IPS DF 4.7 (cell line): ENCODE results near the gene PRKN.
"Not testable (repeated sequence)": the region's sequence is repeated elsewhere in the genome, so short reads cannot be mapped to it uniquely, and the experiment has no call there.

Source experiments
- DNase-seq: peaks from one replicate; pipeline ENCODE4 v3.0.0-alpha.2; 2013; ENCODE audit warnings: low spot score; ENCODE audit errors: extremely low read depth

PRKN gene

DNA sequence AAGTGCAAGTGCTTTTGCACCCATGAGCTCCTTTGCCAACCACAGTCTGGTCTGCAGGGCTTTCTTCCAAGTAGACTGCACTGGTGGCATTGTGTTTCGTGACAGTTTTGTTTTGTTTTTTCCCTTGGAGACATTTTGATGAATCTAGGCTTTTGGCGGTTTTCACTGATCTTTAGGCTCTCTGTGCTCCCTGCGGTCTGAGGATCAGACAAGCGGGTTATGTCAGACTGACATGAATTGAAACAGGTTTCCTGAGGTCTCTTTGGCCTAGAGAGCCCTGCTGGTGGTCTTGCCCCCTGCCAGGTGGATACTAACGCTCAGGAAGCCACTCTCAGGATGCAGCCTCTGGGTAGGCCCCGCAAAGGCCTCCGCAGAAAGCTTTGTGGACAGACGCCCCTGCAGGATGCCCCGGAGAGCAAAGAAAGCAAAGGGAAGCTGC lies 898.3 kb downstream of the PRKN start:
- no peak for DNase-seq

DNA sequence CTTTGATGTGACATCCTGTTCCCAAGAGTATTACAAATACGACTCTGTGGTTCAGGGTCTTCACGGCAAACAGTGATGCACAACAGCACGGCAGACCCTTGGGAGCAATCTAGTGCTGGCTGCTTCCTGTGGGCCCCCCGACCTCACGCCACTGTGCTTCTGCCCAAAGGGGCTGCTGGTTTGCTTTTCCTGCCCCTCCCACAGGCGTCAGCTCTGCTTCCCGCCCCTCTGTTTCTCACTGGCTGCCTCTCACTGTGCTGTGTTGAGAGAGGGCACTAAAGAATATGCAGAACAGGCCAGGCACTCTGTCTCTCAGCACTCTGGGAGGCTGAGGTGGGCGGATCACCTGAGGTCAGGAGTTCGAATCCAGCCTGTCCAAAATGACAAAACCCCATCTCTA lies 899.2 kb downstream of the PRKN start:
- DNase-seq = no peak

DNA sequence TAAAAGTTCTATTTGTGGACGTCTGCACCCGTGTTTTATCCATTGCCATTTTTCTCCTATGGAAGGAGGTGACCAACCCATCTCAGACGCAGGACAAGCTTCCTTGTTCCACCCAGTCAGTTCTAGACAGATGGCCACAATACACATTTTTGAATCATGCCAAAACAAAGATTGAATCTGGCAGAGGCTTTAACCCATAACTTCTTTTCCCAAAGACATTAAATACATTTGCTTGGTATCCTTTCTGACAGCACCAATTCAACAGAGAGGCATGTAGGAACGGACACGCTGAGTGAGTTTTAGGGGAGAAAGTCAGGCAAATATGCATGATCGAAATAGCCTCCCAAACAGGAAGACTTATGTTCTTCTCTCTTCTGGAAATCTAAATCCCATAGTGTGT lies 901.1 kb downstream of the PRKN start:
- DNase-seq = no peak

DNA sequence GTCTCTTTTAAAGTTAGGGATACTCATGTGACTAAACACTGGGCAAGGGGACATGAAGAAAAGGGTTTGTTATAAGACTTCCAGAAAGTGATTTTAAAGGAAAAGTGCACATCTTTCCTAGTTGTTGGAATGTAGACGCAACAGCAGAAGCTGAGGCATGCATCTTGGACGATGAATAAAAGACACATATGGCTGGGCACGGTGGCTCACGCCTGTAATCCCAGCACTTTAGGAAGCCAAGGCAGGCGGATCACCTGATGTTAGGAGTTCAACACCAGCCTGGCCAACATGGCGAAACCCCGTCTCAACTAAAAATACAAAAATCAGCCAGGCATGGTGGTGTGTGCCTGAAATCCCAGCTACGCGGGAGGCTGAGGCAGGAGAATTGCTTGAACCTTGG lies 905.4 kb downstream of the PRKN start:
- not testable (repeated sequence) for DNase-seq

DNA sequence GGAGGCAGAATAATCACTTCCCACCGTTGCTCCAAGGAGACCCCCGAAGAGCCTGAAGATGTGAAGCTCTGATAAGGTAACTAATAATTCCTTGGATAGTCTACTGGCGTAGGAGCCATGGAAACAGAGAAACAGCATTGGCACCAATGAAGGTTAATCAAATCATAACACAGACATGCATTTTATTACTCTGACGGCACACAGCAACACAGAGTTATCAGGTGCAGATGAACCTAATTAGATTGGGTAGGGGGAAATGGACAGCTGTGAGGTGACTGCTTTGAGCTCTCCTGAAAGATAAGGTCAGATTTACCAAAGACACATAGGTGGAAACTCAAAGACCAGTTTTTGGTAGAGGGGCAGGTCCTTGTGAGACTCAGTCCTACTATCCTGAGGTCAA lies 909.7 kb downstream of the PRKN start:
- DNase-seq = no peak

DNA sequence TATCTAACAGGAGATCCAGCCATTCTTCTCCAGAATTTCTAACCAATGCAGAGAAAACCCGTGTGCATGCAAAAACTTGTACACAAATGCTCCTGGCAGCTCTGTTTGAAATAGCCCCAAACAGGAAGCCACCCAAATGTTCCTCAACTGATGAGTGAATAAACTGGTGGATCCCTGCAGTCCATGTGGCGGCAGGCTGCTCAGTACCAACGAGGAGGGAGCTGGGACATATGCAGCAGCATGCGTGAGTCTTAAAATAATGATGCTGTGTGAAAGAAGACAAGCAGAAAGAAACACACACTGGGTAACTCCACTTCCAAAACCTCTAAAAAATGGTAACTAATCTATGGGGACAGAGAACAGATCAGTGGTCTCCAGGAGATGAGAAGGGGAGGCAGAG lies 911.6 kb downstream of the PRKN start:
- DNase-seq = no peak

DNA sequence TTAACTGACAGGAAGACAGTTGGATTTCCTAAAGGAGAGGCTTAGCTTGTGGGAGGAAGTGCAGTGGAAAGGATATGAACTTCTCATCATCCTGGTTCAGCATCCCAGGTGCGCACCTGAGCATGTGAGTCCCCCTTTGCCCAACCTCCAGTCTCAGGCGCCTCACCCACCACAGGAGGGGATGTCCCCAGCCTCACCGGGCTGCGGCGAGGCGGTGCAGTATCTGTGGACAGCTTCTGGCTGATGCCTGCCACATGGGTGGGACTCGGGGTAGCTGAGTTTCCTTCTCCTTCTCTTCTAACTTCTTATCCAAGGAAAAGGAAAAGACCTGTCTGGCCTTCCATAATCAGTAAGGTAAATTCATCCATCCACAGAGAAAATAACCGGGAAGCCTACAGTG lies 914.4 kb downstream of the PRKN start:
- no peak for DNase-seq

DNA sequence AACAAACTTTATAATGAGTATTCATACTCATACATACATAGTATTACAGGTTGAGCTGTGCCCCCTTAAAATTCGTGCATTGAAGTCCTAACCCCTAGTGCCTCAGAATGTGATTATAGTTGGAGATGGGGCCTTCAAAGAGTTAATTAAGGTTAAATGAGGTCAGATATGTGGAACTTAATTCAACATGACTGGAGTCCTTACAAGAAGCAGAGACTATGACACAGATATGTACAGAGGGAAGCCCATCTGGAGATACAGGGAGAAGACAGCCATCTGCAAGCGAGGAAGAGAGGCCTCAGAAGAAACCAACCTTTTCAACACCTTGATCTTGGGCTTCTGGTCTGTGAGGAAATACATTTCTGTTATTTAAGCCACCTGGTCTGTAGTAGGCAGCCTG lies 917.6 kb downstream of the PRKN start:
- DNase-seq = no peak

DNA sequence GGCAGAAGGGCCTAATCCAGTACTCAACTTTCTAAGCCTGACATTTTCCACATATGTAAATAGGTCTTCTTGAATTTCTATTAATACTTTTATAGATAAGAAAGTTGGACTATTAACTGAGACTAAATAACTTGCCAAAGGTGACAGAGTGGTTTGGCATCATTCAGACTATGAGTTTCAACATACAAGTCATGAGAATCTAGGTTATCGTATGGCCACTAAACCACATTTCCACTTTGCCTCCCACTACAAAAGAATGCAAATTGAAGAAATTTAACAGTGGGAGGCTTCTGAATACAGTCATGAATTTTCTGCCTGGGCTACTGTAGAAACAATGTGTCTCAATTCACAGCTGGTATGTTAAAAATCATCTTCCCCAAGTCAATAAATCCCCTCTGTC lies 922.7 kb downstream of the PRKN start:
- no peak for DNase-seq

DNA sequence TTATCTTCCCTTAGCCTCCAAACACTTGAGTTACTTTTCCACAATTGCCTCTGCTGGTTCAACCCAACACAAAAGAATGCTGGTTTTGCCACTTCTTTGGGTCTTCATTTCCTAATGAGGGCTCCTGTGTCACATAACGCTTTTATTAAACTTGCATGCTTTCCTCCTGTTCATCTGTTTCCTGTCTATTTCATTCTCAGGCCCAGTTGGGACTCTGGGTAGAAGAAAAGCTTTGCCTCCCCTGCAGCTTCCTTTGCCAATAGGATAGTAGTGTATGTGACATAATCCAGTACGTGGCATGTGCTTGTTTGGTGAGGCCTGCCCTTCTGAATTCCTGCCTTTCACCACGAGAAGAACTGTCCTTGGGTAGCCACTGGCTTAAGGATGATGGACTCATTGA lies 924.4 kb downstream of the PRKN start:
- no peak for DNase-seq

DNA sequence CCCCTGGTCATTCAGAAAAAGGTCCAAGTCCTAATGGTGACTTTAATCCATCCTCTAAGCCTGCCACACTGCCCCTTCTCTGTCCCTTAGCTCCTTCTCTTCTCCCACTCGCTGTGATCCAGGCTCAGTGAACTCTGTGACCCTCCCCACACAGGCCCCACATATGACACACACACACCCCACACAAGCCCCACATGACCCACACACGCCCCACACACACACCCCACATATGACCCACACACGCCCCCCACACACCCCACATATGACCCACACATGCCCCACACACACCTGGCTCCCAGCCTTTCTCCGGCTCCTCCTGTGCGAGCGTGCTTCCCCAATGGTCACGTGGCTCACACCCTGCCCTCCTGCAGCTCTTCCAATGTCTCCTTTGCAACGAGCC lies 925.3 kb downstream of the PRKN start:
- DNase-seq = no peak

DNA sequence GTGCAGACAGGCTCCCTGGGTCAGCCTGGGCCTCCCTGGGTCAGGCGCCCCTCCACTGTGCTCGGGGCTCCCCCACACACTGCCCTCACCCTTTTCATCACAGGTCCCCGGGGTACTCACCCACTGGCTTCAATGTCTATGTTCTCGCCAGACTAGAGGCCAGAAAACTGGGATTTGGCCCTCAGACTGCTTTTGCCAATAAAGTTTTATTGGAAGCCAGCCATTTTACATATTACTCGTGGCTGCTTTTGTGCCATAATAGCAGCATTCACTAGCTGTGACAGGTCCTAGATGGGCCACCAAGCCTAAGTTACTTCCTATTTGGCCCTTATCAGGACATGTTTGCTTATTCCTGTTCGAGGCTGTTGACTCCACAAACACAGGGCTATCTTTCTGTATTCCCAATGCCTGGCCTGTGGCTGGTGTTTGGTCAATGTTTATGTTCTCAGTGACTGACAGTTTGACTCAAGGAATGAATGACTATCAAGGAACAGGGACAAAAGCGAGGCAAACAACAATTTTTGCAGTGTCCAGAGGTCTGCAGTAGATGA lies 928.6 kb downstream of the PRKN start:
- DNase-seq = no peak

DNA sequence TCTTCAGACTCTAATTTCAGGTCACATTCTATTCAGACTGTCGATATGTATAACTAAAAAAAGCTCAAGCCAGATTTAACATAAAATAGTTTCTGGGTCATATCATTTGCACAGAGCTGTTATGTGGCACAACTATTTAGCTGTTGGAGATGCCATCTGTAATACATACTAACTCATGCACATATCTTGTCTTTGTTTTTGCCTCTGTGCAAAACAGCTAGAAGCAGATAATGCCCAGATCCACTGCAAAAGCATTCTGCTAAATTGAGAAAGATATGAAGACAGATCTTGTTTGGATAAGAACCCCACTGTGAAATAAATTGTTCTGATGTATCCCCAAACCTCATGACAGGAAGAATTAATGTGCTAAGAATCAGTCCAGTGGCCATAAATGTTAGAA lies 930.9 kb downstream of the PRKN start:
- DNase-seq = no peak

DNA sequence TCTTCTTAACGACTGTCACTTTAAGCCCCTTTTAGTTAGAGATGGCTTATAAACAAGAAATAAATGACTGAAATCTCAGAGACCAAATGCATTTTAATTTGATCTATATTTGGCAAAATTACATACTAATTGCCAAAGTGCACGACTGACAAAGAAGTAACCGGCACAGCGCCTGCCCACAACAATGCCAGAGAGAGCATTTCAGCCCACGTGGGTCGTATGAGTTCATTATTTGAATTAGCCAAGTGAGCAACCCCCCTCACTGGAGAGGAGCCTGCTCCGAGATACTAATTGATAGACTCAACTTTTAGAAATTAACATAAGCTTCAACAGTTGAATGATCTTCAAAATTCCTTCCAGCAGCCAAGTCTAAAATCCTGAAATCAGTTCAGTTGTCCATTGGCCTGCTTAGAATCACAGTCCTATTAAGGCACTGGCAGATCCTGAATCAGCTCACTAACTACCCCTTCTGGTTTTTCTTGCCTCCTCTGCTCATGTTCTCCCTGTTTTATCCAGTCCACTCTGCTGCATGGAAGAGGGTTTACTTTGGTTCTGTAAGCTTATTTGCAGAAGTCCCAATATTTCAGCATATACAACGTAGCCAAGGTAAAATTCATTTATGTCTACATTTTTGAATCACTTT lies 934.6 kb downstream of the PRKN start:
- DNase-seq = no peak

DNA sequence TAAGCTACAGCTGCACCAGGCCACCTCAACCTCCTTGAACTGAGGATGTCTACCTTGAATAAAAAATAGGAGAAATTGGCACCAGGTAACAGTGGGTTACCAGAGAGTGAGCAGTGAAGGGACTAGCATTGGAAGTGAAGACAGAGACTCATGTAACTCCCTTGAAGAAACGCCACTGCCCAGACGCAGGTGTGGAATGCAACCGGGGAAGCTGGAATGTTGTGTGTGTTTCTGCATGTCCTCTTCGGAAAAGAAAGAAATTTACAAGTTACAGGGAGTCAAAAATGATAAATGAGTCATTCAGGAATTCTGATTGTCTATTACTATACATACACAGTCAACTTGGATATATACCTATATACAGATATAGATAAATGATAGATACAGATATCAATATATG lies 939.0 kb downstream of the PRKN start:
- no peak for DNase-seq

DNA sequence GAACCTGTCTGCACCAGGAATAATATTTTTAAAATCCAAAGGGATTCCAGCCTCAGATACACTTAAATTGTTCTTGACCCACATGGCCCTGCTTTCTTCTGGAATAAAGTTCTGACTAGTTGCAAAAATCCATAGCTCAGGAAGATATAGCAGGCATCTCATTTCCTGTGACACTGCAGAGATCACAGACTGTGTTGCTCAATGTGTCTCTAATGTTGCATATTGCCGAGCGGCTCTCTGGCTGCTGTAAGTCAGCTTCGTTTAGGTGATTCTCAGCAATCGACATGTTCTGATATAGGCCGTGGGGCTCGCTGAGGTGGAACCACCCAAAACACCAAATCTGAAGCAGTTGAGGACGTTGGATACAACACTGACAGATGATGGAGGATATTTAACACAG lies 955.4 kb downstream of the PRKN start:
- no peak for DNase-seq

DNA sequence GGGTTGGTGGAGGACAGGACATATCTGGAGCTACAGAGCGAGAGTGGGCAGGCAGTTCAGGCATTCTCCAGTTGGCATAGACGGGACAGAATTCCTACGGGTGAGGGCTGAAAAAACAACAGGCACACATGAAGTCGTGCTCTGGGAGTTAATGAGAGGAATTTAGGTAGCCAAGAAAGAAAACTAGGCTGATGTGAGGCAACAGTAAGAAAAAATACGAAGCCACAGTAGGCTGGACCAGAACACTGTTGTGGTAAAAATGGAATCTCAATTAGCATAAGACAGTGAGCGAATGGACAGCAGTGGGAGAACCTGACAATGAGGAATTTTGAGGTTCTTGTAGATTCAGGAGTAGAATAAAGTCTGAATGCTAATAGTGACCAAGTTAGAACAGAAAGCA lies 965.6 kb downstream of the PRKN start:
- no peak for DNase-seq

DNA sequence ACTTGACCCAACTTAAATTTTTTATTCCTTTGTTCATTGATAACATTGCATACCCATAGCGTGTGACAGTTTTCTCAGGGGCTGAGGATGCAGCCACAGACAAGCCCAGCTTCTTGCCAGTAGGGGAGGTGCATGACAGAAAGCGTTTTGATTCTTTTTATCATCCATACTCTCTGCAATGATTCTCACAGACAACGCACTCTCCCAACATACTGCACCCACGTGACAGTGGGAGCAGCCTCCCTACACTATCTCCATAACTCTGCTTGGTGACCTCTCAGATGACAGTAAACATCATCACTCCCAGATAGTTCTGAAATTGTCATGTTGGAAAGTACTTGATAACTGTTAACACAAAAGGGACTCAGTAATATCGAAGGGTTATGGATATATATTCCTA lies 972.5 kb downstream of the PRKN start:
- no peak for DNase-seq

DNA sequence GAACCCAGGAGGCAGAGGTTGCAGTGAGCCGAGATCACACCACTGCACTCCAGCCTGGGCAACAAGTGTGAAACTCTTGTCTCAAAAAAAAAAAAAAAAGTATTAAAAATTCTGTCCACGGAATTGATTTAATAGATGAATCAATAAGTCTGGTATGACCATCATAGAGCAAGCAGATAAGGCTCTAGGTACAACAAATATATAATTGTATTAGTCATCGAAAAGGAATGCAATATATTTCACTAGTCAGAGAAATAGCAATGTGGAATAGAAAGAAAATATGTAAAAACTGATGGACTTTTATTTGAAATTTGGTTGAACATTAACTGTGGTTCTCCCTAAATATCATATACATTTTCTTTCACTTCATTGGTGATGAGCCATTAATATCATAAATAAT lies 976.9 kb downstream of the PRKN start:
- DNase-seq = no peak

DNA sequence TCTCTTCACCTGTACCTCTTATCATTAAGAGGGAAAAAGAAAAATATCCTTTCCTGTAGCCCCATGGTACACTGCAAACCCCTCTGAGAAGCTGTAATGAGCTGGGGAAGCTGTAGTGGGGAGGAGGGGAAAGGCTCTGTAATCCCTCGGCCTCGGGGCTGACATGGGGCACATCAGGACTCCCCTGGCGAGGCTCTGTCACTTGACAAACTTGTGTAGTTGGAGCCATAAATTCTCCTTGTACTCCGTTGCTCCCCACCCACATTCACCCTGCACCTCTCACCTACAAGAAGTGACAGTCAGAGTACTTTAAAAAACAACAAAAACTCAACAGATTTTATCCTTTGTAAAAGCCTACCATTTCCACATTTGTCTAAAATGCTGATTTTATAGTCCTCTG lies 978.0 kb downstream of the PRKN start:
- no peak for DNase-seq

DNA sequence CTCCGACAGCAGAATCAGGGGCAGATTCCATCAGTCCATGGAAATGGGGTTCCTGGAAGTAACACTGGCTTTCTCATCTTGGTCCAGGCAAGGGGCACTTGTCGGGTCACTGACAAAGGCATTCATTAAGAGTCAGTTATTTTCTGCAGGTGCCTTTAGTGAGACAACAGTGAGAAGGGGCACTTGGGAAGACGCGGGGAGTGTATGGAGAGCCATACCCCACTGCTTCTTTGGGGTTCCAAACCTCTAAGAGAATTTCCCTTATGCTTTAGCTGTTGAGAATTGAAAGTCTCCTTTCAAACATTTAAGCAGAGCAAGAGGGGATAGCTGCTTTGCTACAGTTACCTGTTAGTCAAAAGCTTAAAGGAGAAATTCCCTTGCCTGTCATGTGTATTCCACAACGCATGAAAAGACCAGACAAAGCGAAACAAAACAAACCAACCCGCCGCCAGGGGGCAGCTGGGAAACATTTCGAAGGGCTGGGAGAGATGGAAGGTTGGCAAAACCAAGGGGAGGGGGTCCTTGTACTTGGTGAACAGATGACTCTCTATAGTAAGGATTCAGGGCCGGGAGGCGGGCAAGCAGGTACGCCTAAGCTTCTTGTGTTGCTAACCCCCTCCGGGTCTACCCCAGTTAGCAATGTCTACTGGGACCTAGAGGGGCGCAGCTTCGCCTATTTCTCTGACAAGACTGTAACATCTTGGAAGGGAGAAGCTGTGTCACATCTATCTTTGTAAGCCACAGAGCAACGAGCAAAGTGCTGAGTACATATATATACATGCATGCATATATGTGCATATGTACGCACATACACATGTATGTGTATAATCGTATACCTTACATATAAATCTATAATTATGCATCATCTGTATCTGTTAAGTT lies 978.8 kb downstream of the PRKN start:
- DNase-seq = peak; percentile 71

DNA sequence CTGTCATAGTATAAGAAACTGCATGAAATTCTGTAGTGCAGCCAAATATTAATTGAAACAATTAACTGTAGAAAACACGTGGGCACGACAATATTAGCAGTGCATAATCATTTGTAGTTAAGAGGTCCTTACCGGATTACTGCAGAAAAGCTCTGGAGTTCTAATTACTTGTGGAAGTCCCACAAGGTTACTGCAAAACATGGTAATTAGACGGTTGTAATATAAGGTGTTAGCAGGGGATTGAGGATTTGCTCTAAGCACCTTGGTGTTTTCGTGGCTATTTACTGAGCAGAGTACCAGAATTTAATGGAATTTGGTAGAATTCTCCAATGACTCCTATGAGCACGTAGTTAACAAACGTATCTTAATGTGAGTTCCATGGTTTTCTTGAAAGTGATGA lies 980.1 kb downstream of the PRKN start:
- no peak for DNase-seq
